Activated CD4-positive, CD25-positive, alpha-beta regulatory T cell treated with anti-CD3 and anti-CD28 coated beads, Interleukin-2, amount 50 U/mL, for 16 hours (primary cell): ENCODE data around the gene SMG7.

Experiments used
- DNase-seq: peaks from one replicate; pipeline ENCODE4 v3.0.0-alpha.2; 2020; ENCODE audit warnings: low read depth, low spot score

Gene SMG7

DNA sequence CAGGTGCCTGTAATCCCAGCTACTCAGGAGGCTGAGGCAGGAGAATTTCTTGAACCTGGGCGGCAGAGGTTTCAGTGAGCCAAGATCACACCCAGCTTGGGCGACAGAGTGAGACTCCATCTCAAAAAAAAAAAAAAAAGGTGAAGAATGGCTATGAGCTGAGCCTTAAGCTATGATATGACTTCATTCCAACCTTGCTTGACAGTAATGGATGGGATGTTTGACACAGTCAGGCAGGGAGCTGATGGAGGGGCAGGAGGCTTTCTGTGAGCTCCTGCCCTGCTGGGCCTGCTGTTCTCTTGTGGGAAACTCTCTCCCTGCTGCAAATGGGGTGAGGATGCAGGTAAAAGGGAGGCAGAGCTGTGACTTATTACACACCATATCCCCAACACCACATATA is 90.4 kb downstream of the SMG7 start:
- no peak for DNase-seq

DNA sequence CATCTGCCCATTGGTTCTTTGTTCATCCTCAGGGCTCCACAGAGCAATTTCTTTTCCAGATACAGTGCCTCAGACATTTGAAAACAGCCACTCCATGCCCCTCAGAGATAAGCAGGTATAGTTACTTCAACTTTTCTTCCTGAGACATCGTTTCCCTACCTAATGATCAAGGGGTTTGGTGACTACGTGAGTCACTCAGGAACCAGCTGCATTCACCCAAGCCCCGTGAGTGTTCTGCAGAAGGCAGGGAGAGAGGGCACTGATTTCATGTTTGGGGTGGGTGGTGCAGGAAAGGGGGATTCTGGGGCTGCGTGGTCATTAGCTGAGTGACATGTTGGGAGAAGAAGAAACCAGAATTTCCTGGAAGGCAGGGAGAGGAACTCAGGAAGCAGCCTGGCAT is 93.0 kb downstream of the SMG7 start:
- DNase-seq: no peak

DNA sequence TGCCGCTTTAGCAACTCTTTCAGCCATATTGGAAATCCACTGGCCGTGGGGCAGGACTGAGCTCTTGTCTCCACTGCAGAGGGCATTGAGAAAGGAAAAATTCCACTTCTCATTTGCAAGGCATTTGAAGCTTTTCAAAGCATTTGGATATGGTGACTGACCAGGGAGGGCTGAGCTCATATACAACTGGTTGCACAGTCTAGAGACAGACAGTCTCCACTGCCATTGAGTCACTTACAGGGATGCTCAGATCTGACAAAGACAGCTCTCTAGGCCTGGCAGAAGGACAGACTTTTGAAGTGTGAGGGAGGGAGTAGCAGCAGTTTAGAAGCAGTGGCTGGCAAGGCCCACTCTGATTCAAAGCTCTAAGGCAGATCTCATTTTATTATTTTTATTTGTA is 93.7 kb downstream of the SMG7 start:
- DNase-seq: no peak

DNA sequence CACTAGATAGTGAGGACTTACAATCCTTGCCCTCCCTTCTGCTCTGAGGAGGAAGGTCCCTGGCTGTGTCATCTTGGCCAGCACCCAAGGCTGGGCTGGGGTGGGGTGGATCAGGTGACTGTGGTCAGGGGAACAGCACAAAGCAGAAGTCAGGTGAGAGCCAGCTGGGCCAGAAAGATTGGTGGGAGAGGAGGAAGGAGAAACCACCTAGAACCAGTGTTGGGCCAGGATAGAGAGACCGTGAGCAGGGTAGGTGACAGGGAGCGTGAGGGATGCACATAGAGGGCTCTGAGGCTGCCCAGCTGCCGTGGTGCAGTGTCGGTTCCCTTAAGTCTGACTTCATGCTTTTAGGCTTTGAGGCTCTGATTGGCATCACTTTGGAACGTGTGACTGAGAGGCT is 95.3 kb downstream of the SMG7 start:
- no peak for DNase-seq

DNA sequence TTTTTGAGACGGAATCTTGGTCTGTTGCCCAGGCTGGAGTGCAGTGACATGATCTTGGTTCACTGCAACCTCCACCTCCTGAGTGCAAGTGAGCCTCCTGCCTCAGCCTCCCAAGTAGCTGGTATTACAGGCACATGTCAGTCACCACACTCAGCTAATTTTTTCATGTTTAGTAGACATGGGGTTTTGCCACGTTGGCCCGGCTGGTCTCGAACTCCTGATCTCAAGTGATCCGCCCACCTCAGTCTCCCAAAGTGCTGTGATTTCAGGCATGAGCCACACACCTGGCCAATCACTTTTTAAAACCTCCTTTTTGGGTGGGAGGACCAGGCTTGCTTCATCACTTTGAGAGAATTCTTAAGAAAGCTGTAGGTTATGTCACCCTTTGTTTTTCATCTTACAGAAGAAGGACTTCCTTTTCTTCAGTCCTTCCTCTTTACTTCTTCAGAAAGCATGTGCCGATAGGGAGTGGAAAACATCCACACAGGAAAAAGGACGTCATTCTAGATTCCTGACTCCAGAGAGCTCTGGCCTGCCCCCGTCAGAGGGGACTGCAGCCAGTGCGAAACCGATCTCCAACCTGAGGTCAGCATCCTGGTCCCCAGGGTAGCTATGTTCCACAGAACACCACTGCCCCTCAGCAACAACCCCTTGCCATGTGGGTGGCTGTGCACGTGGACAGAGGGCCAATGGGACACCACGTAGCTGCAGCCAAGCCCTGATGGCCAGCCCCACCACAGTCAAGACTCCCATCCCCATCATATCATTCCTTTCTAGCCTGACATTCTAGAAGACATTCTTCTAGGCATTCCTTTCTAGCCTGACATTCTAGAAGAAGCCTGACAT is 96.1 kb downstream of the SMG7 start:
- DNase-seq: no peak

DNA sequence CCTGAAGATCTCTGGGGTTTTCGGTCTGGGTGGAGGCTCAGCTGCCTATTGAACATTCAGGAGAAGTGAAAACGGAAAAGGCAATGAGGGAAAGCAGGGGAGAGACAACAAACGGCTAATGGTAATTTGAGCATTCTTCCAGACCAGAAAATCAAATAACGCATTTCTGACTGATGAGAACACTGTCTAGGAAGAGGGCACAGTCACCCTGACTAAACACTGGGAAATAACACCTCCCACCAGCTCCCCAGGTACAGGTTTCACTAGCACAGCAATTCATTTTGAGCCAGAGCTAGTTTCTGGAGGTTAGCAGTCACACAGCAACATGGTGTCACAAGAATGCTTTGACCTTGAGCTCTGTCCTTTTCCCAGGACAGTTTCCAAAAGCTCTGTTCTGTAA is 96.8 kb downstream of the SMG7 start:
- no peak for DNase-seq

DNA sequence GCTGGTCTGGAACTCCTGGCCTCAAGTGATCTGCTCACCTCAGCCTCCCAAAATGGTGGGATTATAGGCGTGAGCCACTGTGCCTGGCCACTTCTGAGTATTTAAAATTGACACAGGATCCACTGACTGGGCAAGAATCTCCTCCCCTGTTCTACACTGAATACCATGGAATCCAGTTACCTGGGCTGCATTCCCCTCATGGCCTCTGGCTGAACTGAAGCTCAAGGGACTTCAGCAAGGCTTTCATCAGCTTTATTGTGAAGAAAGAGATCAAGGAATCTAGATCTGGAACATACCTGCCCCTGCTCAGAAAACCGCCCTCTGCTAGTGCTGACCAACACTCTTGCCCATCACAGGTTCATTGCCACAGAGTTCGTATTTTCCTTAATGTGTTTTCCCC is 97.5 kb downstream of the SMG7 start:
- no peak for DNase-seq

DNA sequence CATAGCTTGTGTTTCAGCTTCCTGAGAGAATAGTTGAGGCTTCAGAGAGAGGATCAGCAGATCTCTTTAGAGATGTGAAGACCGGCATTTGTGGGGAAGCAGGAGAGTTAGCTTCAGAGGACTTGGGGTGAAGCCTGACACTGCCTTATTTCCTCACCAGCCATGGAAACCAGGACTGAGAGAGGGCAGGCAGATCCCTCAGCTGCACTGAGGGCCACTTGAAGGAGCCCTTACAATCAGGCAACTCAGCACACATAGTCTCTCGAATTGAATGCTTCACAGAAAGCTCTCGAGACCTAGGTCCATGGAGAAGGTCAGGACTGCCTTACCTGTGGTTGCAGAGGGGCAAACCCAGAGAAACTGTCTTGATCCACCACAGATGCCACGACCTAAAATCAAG is 98.2 kb downstream of the SMG7 start:
- DNase-seq: no peak

DNA sequence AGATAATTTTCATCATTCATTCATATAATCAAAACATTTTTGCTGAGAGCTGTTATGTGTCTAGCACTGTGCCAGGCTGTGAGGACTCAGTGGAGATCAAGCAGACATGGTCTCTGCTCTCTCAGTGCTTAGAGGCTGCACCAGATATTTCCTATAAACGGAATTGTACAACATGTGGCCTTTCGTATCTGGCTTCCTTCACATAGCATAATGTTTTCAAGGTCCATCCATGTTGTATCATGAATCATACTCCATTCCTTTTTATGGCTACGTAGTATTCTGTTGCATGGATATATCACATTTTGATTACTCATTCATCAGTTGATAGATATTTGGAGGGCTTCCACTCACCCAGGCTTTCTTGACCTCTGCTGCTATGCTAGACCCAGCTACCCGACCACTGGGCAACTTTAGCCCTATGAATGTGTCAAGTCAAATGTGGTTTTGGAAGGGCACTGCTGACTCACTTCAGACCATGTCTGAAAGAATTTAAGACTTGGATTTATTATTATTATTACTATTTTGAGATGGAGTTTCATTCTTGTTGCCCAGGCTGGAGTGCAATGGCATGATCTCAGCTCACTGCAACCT is 99.5 kb downstream of the SMG7 start:
- DNase-seq: no peak

DNA sequence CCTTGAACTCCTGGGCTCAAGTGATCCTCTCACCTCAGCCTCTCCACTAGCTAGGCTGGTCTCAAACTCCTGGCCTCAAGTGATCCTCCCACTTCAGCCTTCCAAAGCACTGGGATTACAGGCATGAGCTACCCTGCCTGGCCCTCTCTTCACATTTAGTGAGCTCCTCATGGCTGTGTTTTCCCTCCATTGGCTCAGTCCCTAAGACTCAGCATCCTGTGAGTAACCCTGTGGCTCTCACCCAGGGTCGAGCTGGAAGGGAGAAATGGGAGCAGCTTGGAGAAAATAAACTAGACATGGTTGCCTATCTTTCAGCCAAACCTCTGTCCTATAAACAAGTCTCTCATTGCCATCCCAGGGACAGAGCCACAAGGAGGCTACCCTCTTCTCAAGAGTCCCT is 100.4 kb downstream of the SMG7 start:
- DNase-seq: no peak

DNA sequence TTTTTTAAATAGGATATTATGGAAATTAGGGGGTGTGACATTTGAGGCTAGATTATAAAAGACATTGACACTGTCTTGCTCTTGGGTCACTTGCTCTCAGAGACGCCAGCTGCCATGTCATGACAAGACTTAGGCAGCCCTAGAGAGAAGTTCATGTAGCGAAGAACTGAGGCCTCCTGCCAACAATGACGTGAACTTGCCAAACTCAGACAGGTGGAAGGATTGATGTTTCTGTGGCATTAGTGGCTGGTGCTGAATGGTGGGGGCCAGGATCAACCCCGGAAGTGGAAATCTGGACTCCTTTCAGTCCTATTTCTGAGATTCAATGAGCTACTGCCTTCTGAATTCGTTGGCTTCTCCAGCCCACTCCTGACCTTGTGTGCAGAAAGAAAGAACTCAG is 103.3 kb downstream of the SMG7 start:
- no peak for DNase-seq

DNA sequence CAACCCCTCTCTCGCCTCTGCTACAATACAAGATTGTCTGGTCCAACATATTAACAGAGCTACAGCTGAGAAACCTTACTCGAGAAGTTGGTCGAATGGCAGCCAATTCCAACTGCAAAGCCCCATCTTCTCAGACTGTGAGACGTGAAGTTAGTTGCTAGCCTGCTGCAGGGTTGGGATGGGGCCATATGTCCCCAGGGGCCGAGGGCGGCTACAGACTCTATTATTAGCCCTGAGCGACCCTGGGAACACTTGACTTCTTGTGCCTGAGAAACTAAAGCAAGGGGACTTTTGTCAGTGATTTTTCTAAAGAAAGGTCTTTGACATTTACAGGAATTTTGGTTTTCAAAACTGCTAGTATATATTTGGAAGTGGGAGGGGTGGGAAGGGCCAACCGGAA is 104.2 kb downstream of the SMG7 start:
- no peak for DNase-seq

DNA sequence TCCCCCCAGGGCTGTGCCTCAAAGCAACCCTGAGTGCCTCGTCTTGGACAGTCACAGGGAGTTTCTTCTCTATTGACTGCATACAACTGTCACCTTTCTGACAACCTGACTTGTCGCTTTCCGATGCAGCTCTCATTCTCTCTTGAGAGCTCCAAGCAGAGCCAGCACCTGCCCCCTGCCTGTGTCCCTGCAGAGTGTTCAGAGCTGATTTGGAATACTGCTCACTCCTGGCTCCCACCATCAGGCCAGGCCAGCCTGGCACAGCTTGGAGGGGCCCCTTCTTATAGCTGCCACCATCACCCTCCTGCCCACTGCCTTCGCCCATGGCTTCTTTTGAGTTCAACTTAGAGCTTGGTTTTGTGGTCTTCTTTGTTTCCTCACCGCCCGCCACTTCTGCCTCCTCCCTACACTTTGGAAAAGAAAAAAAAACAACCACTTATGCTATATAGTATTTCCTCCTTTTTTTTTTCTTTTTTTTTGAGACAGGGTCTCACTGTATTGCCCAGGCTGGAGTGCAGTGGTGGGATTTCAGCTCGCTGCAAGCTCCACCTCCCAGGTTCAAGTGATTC is 105.7 kb downstream of the SMG7 start:
- DNase-seq: no peak

DNA sequence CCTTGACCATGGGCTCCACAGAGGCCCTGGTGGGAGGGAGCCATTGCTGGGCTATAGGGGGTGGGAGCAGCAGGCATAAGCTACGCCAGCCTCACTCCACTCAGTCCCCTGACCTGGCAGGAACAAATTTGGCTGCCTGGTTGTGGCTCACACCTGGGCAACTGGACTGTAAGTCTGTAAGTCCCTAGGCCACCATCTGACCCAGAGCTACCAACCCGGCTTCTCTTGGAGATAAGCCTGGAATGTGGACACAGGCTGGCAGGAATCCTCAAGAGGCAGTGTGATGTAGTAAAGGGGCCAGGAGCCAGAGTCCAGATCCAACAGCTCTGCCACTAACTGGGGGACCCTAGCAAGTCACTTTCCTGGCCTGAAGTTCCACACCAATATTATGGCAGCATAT is 106.6 kb downstream of the SMG7 start:
- no peak for DNase-seq

DNA sequence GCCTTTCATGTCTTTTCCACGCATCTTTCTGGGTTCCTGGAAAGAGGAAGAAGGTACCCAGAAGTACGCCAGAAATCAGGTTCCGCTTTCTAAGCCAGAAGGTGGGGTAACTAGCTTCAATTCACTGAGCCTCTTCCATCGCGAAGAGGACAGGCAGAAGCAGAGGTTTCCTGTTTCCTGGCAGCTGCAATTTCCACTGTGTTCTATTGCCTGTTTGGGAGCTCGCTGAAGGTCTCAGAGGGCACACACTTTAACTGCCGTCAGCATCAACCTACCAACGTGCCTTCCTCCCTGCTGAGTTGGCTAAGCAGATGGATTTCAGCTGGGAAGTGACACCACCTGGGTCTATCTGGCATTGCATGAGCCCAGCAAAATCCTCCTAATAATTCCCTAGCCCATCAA is 108.0 kb downstream of the SMG7 start:
- DNase-seq: no peak

DNA sequence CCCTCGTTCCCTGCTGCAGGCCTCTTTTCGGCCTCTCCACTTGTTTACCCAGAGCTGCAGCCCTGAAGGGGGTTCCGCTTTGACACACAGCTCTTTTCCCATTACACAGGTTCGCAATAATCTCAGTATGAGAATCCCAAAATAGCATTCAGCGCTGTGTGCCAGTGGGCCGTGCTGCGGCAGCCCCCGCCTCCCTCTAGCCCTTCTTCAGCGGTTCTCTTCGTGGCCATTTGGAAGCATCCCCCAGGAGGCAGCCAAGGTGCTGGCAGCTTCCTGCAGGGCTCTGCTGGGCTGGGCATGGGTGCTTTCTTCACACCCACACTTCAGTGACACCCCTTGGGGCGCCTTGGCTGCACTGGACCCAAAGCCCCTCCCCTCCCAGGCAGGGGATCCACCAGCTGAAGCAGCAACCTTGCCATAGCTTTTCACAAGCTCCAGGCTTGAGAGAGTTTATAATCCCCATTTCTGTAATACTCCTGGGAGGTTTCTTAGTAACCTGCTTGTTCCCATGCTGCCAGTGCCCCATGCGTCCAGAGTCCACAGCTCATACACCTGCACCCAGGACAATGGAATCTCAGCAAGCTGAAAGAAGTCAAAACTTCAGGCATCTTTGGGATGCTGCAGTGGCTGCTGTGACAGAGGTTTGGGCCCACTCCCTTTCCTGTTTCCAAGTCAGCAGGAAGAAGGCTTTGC is 109.9 kb downstream of the SMG7 start:
- DNase-seq: no peak

DNA sequence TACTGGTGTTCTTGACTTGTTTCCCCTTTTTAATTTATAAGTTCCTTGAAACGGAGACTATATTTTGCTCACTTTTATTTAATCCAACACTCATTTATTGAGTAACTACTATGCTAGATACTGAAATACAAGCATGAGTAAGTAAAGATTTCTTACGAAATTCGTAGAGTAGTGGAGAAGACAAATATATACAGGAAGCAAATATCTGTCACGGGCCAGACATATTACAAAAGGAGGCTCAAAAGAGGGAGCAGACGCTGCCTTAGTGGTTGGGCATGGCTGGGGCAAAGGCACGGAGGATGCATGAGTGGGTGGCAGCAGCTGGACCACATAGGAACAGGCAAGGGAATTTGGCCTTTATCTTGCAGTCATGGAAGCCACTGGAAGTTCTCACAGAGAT is 111.2 kb downstream of the SMG7 start:
- DNase-seq: no peak

DNA sequence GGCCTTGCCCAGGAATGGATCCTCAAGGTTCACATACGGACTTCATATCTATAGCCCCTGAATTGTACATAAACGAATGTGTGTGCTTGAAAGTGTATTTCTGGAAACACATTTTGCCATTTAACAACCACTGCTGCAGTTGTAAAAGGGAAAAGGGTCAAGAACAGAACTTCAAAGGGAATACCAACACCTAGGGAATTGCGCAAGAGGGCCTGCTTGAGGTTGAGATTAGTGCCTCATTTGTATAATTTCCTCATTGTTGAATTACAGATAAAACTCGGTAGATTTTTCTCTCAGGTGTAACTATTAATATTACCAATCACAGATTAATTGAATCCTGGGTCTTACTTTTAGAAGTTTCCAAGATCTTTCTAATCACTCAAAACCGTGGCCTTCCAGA is 111.8 kb downstream of the SMG7 start:
- no peak for DNase-seq

DNA sequence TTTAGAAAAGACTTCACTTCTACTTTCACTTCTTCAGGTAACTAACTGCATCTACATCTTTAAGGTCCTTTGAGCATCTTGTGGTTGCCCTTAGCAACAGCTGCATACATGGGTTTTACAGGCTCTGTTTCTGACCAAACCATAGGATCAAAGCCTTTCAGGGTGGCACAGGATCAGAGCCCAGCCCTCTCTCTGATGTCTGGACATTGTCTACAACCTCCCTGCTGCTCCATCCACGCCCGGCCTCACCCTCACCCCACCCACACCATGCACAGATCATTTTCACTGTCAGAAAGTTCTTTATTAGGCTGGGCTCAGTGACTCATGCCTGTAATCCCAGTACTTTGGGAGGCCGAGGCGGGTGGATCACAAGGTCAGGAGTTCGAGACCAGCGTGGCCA is 112.7 kb downstream of the SMG7 start:
- no peak for DNase-seq

DNA sequence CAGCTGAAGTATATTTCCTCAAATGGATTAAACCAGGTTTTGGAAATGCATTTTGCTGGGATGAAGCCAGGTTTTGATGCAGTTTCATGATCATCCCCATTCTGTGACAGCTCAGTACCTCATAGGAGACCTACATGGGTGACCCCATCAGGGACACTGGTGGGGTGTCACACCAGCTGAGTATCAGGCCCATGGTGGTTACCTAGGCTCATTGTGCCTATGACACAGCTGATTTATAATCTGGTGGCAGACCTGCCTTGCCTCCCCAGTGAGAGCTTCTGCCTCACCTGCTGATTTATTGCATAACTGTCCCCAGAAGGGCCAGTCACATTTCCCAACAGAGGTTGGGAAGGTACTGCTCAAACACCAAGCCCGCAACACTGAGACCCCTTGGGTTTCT is 114.2 kb downstream of the SMG7 start:
- no peak for DNase-seq

DNA sequence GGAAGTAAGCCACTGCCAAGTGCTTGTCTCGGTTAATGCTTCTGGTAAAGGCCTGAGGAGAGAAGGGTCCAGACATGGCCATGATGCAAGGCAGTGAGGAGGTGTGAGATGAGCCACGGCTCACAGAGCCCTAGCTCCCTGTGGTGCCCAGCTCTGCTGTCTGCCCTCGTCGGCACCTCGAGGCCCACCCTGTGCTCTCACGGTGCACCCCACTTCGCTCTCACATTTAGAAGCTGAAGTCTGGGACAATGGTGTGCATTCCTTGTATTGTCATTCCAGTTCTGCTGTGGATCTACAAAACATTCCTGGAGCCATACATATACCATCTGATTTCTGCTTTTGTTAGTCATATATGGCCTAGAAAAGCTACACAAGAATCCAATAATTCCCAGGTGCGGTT is 114.6 kb downstream of the SMG7 start:
- DNase-seq: no peak

DNA sequence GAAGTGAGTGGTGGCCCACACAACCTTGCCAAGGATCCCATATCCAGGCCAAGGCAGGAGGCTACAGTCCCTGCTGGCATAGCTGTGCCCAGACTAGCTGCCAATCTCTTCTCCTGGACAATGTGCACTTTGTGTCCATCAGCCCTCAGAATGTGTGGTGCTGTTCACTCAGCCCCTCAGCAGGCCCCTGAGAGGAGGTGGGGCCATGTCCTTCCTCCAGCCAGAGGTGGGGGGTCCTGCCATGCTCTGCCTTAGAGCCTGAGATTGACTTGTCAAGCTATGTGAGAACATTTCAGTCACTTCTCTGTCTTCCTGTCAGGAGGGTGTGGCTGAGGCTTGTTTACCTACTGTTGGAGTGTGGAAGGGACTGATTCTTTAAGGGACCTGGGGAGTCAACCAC is 116.5 kb downstream of the SMG7 start:
- DNase-seq: no peak

DNA sequence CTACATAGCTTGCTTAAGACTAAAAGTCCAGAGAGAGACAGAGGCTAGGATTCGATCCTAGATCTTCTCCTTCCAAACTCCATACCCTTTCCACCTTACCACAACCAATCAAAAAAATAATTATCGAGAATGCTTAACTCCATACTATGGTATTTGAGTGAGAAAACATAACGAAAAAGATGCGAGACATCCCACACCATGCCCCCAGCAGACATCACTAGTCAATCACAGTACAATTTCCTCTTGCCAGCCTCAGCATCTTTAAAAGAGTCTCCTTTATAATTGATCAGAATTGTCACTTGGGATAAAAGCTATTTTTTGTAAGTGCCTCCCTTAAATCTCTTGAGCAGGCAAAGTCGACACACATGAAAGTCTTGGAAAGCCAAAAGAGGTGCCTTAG is 117.1 kb downstream of the SMG7 start:
- no peak for DNase-seq
